Erythroblast (primary cell): ENCODE results near the gene PTCH1.

ENCODE experiments used
- DNase-seq, 2 experiments: peaks; one replicate each; lab custom pipeline; 2025; lab: John Stamatoyannopoulos, UW
- GATA1 ChIP-seq: IDR thresholded peaks from 2 replicates; pipeline ENCODE4 v1.6.1; 2011; ENCODE audit warnings: low read depth, mild to moderate bottlenecking, control low read depth, low read length, moderate library complexity
- POLR2A ChIP-seq: IDR thresholded peaks from 2 replicates; pipeline ENCODE4 v1.6.1; 2011; ENCODE audit warnings: mild to moderate bottlenecking, low read length

Gene PTCH1

GRCh38 chr9:95516734-95517558 lies at the start of gene PTCH1:
Gene PTCH1 (minus strand): TSS chr9:95516971.
- no peak for TF ChIP-seq POLR2A
- peak; percentile 51 to 52 for DNase-seq

GRCh38 chr9:95565982-95566381 lies 49.2 kb upstream of the PTCH1 start:
- DNase-seq, result no peak
- no peak for TF ChIP-seq GATA1
- TF ChIP-seq POLR2A, result no peak

- no peak for TF ChIP-seq GATA1
- TF ChIP-seq POLR2A, result no peak
- DNase-seq, result no peak
Observed at GRCh38 chr9:95561913-95562312, 45.1 kb upstream of the PTCH1 start.

GRCh38 chr9:95557142-95557541 lies 40.4 kb upstream of the PTCH1 start:
- DNase-seq, result peak in 1 of 2 experiments; percentile 3
- TF ChIP-seq POLR2A (no peak), GATA1 (no peak)

- TF ChIP-seq GATA1 (no peak), POLR2A (no peak)
- no peak for DNase-seq
Observed at GRCh38 chr9:95556521-95556920, 39.8 kb upstream of the PTCH1 start.

GRCh38 chr9:95552814-95553546 lies 36.2 kb upstream of the PTCH1 start:
- DNase-seq, result peak; percentile 10 to 47
- TF ChIP-seq POLR2A (no peak), GATA1 (no peak)

- TF ChIP-seq POLR2A (no peak), GATA1 (no peak)
- no peak for DNase-seq
Observed at GRCh38 chr9:95552255-95552654, 35.5 kb upstream of the PTCH1 start.

GRCh38 chr9:95551406-95551805 lies 34.6 kb upstream of the PTCH1 start:
- TF ChIP-seq POLR2A (no peak), GATA1 (no peak)
- DNase-seq, result no peak

- no peak for DNase-seq
- no peak for TF ChIP-seq POLR2A
- no peak for TF ChIP-seq GATA1
Observed at GRCh38 chr9:95545831-95546567, 29.2 kb upstream of the PTCH1 start.

GRCh38 chr9:95533996-95534680 lies 17.4 kb upstream of the PTCH1 start:
- no peak for TF ChIP-seq POLR2A
- TF ChIP-seq GATA1, result no peak
- DNase-seq, result no peak

GRCh38 chr9:95529910-95530309 lies 13.1 kb upstream of the PTCH1 start:
- TF ChIP-seq POLR2A (no peak), GATA1 (no peak)

GRCh38 chr9:95528908-95529502 lies 12.2 kb upstream of the PTCH1 start:
- TF ChIP-seq POLR2A (no peak), GATA1 (no peak)
- DNase-seq, result no peak

More at GRCh38 chr9:95529910-95530309, 13.1 kb upstream of the PTCH1 start:
- no peak for DNase-seq
